Astrocyte of the spinal cord (primary cell): ENCODE data around the gene SKP2.
A peak's percentile ranks its signal among the peaks of the same experiment; 100 is the strongest.
"Not testable (repeated sequence)": the region's sequence is repeated elsewhere in the genome, so short reads cannot be mapped to it uniquely, and the experiment has no call there.

Source experiments
- DNase-seq: peaks from one replicate; pipeline ENCODE4 v3.0.0; 2011; ENCODE audit warnings: low read depth, low spot score
- H3K4me3 ChIP-seq: 2 replicates; pipeline ENCODE4 v1.5.1; 2011; ENCODE audit warnings: low read depth, mild to moderate bottlenecking, low read length, moderate library complexity
- CTCF ChIP-seq: IDR thresholded peaks from 2 replicates; pipeline ENCODE4 v1.5.1; 2012; ENCODE audit warnings: low read depth, mild to moderate bottlenecking, low read length, inconsistent platforms
- in situ Hi-C: cut with HindIII; loops from 2 replicates; pipeline ENCODE4 v1.10.0; 2017; ENCODE audit warnings: low sequenced_read_pairs

Gene SKP2

GRCh38 chr5:36177715-36178523 lies 26.0 kb downstream of the SKP2 start:
- peak; percentile 45 for TF ChIP-seq CTCF
- no peak overlapping the region for H3K4me3 ChIP-seq
- in situ Hi-C loops = no loop called here
- peak; percentile 67 for DNase-seq

- in situ Hi-C loops = no loop called here
- no peak for TF ChIP-seq CTCF
- H3K4me3 ChIP-seq = no peak overlapping the region
- DNase-seq = no peak
These were observed 26.6 kb downstream of the SKP2 start for GRCh38 chr5:36178524-36178890.

GRCh38 chr5:36179950-36180349 lies 28.0 kb downstream of the SKP2 start:
- DNase-seq = no peak
- TF ChIP-seq CTCF = no peak
- H3K4me3 ChIP-seq = no peak overlapping the region
- in situ Hi-C loops = no loop called here

- H3K4me3 ChIP-seq = no peak overlapping the region
- in situ Hi-C loops = no loop called here
- no peak for TF ChIP-seq CTCF
- DNase-seq = no peak
These were observed 28.8 kb downstream of the SKP2 start for GRCh38 chr5:36180556-36181350.

GRCh38 chr5:36181774-36182173 lies 29.9 kb downstream of the SKP2 start:
- in situ Hi-C loops = no loop called here
- DNase-seq = no peak
- no peak overlapping the region for H3K4me3 ChIP-seq
- TF ChIP-seq CTCF = no peak

- in situ Hi-C loops, H3K4me3 ChIP-seq, DNase-seq: not testable (repeated sequence)
These were observed 32.5 kb downstream of the SKP2 start for GRCh38 chr5:36184408-36184807.

GRCh38 chr5:36193746-36194145 lies 41.8 kb downstream of the SKP2 start:
- no peak overlapping the region for H3K4me3 ChIP-seq
- no peak for DNase-seq
- in situ Hi-C loops = no loop called here
- TF ChIP-seq CTCF = no peak
